Spleen (tissue), 13 donors: ENCODE data around the gene ARMCX2. TPM values are rescaled to one million over a fixed set of nuclear protein-coding genes. Genes with fewer than 3 reads are reported as not detected.
A peak's percentile ranks its signal among the peaks of the same experiment; 100 is the strongest.

ENCODE experiments used
- DNase-seq: peaks from one replicate; pipeline ENCODE4 v3.0.0-alpha.2; 2020
- H3K27ac ChIP-seq, 8 donors: fragments of 200-600 bp; sonication (generic) in 7 of 8; 1 replicate in 4 of 8; 2 replicates in 4 of 8; pipeline versions ENCODE4 v1.5.0 to v1.8.0; 2016 to 2021; ENCODE audit warnings: inconsistent platforms in 4 of 8, mild to moderate bottlenecking in 4 of 8, moderate library complexity in 1 of 8
- H3K27me3 ChIP-seq, 7 donors: fragments of 200-600 bp; sonication (generic) in 6 of 7; replicated peaks in 1 of 7; 1 replicate in 4 of 7; 2 replicates in 3 of 7; pipeline versions ENCODE4 v1.5.0 to v1.8.0; 2016 to 2021; ENCODE audit warnings: inconsistent platforms in 3 of 7, mild to moderate bottlenecking in 1 of 7
- H3K36me3 ChIP-seq, 6 donors: fragments of 200-600 bp; sonication (generic) in 5 of 6; 1 replicate in 4 of 6; 2 replicates in 2 of 6; pipeline versions ENCODE4 v1.5.0 to v1.8.0; 2016 to 2021; ENCODE audit warnings: inconsistent platforms in 2 of 6
- H3K4me1 ChIP-seq, 6 donors: fragments of 200-600 bp; sonication (generic) in 5 of 6; 1 replicate in 3 of 6; 2 replicates in 3 of 6; pipeline versions ENCODE4 v1.5.0 to v1.8.0; 2016 to 2021; ENCODE audit warnings: inconsistent platforms in 3 of 6
- H3K4me3 ChIP-seq, 8 donors: fragments of 200-600 bp; sonication (generic) in 7 of 8; 1 replicate in 4 of 8; 2 replicates in 4 of 8; pipeline versions ENCODE4 v1.5.0 to v1.8.0; 2016 to 2021; ENCODE audit warnings: inconsistent platforms in 4 of 8, mild to moderate bottlenecking in 4 of 8, moderate library complexity in 2 of 8
- H3K9me3 ChIP-seq, 8 donors: fragments of 200-600 bp; sonication (generic) in 7 of 8; 1 replicate in 4 of 8; 2 replicates in 4 of 8; pipeline versions ENCODE4 v1.5.0 to v1.8.0; 2016 to 2021; ENCODE audit warnings: inconsistent platforms in 4 of 8
- POLR2A ChIP-seq, 3 donors: fragments of 450-650 bp; IDR thresholded peaks; one replicate each; pipeline ENCODE4 v1.5.1; 2017; ENCODE audit warnings: antibody characterized with exemption in 3 of 3, mild to moderate bottlenecking in 1 of 3
- POLR2AphosphoS5 ChIP-seq, 3 donors: sonication (generic); formaldehyde crosslinking; IDR thresholded peaks; one replicate each; pipeline ENCODE4 v1.5.1; 2017; ENCODE audit warnings: antibody characterized with exemption in 3 of 3
- WGBS, 5 donors: extraction: QIAGEN DNeasy Blood & Tissue Kit in 3 of 5; methylation state at CpG; one replicate each; pipeline versions ENCODE4 v1.1.5 to v1.1.7; 2013 to 2018; 5-methylcytosine and 5-hydroxymethylcytosine counted together
- intact Hi-C: fragments of 100-400 bp; cut with DNase I; formaldehyde crosslinking; loops from one replicate; pipeline ENCODE4 v1.15.0; 2023; ENCODE audit warnings: low total_unique reads
- long read RNA-seq, 2 donors: transcript quantifications; one replicate each; lab custom pipeline, GENCODE V29; 2026
- polyA plus RNA-seq, 3 donors: library from polyadenylated mRNA; stranded (reverse); fragments of 200-250 nt; gene quantifications; one replicate each; pipeline ENCODE4 v1.2.1, GENCODE V29; 2013
- total RNA-seq, 7 donors: library from RNA; depleted of rRNA in 3 of 7; stranded (reverse); fragments of >200 nt in 3 of 7; fragmentation: NEBNext Ultra II Directional in 4 of 7; extraction: Animal tissue kit (Norgen Biotek cat#: 25700) in 4 of 7; gene quantifications; one replicate each; pipeline versions ENCODE4 v1.1.0 to v1.2.1, GENCODE V29; 2016 to 2021
- TF ChIP-seq, protein P1 (sequence below), 11 experiments: fragments of 200-600 bp in 7 of 11; fragments of 450-650 bp in 4 of 11; sonication (generic) in 4 of 11; IDR thresholded peaks in 8 of 11; conservative IDR thresholded peaks in 3 of 11; 1 replicate in 7 of 11; 2 replicates in 4 of 11; pipeline versions ENCODE4 v1.4.0 to v1.8.0; 2016 to 2021; ENCODE audit warnings: antibody characterized with exemption in 11 of 11, inconsistent platforms in 4 of 11, mild to moderate bottlenecking in 1 of 11
- donor health status: healthy with polysubstance abuse.
- donor health status: DM: no; HTN: no; CAD: no; lungs with moderate emphysema.
- donor health status: DM: no; HTN: no; CAD: no.
- donor health status: Bipolar disorder and iron deficiency.
- donor health status: healthy.
- donor health status: DM: no; HTN: no; CAD: no.
- donor health status: DM: yes; HTN: yes; CAD: no.

ARMCX2 gene
- total RNA-seq: 10 to 100 TPM; 20.7 to 52.3 (median 36.5) TPM
- 10 to 100 TPM; 10.7 to 21.7 (median 14.5) TPM for polyA plus RNA-seq
- long read RNA-seq, donor 1, partial matches to known transcripts: 0 of 6 reads
- long read RNA-seq, donor 1, other reads (novel, unspliced or antisense): 0 of 6 reads
- long read RNA-seq, donor 2, partial matches to known transcripts: 0 of 4 reads
- long read RNA-seq, donor 2, other reads (novel, unspliced or antisense): 0 of 4 reads

DNA sequence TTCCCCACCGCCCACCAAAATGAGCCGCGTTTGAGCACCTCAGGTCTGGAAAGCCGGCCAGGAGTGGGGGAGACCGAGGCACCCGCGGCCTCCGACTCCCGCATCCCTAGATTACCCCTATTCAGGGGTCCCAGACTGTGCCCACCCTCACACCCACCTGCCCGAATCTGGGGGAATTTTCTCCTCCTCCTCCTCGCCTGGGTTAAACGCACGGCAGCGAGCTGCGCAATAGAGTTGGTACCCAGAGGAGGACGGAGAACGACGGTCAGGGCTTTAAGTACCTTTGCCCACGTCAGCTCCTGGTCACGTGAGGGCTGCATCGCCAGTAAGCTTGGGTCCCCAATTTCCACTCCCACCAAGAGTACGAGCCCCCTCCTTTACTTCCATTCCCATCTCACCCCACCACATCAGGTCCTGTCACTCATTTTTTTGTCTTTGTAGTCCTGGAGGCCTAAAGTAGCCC is at the start of gene ARMCX2:
TSS of gene ARMCX2 (minus strand) at position 250 of the 463 bp plus-strand sequence. CDS start 2,262 bp downstream, outside the sequence.
- H3K27me3 ChIP-seq: peaks cover 0 to 27% (median 0%) of the 10 kb centered on the region in 7 donors
- H3K36me3 ChIP-seq: peaks cover 0 to 10% (median 0%) of the 10 kb centered on the region in 6 donors
- no peaks in the 10 kb centered on the region for H3K9me3 ChIP-seq
- peak within 1 kb of the TSS; percentile 39 to 77 (median 53) for H3K4me3 ChIP-seq
- TF ChIP-seq, protein P1, sequence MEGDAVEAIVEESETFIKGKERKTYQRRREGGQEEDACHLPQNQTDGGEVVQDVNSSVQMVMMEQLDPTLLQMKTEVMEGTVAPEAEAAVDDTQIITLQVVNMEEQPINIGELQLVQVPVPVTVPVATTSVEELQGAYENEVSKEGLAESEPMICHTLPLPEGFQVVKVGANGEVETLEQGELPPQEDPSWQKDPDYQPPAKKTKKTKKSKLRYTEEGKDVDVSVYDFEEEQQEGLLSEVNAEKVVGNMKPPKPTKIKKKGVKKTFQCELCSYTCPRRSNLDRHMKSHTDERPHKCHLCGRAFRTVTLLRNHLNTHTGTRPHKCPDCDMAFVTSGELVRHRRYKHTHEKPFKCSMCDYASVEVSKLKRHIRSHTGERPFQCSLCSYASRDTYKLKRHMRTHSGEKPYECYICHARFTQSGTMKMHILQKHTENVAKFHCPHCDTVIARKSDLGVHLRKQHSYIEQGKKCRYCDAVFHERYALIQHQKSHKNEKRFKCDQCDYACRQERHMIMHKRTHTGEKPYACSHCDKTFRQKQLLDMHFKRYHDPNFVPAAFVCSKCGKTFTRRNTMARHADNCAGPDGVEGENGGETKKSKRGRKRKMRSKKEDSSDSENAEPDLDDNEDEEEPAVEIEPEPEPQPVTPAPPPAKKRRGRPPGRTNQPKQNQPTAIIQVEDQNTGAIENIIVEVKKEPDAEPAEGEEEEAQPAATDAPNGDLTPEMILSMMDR (IDR thresholded peaks at IDR 0.05 in 8 of 11, conservative IDR thresholded peaks at IDR 0.05 in 3 of 11): no peak
- TF ChIP-seq POLR2A (IDR thresholded peaks at IDR 0.05): peak in 1 of 3 donors; percentile 16
- TF ChIP-seq POLR2AphosphoS5 (IDR thresholded peaks at IDR 0.05): peak; percentile 71 to 94 (median 87)
- intact Hi-C loops: no loop called here
- H3K4me1 ChIP-seq: peaks cover 0 to 21% (median 8%) of the 10 kb centered on the region in 6 donors
- H3K27ac ChIP-seq: peak within 1 kb of the TSS in 7 of 8 donors; percentile 61 to 82 (median 73)
- DNase-seq: peak; percentile 78
- 1 to 45% (median 5%) methylated on average over 4 to 22 of the region's 22 CpGs for WGBS, 5 donors

DNA sequence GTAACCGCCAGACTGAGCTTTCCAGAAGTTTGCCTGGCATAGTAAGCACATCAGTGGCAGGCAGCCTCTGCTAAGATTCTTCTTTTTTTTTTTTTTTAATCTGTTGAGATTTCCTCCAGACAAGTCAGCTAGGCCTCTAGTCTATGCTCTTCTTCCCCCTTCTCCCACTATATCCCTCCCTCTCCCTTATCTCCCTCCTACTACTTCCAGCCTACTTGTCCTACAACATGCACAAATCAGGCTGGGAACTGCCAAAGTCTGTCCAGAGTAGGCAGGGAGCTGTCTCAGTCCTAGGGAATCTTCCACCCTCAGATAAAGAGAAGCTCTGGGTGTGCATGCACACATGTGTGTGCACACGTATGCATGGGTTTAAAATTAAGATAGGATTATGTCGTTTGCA is 49.7 kb upstream of the ARMCX2 start:
- DNase-seq: no peak
- 68 to 98% (median 94%) methylated on average over 3 of the region's 3 CpGs for WGBS, 5 donors
- Histone ChIP-seq H3K9me3 (no peaks in the 10 kb centered on the region), H3K36me3 (no peaks in the 10 kb centered on the region), H3K4me1 (no peaks in the 10 kb centered on the region), H3K27me3 (no peaks in the 10 kb centered on the region), H3K27ac (no peak overlapping the region), H3K4me3 (no peak overlapping the region)
- intact Hi-C loops: no loop called here
- TF ChIP-seq POLR2A (IDR thresholded peaks at IDR 0.05) (no peak), POLR2AphosphoS5 (IDR thresholded peaks at IDR 0.05) (no peak)
- TF ChIP-seq, protein P1 (IDR thresholded peaks at IDR 0.05 in 8 of 11, conservative IDR thresholded peaks at IDR 0.05 in 3 of 11): no peak

DNA sequence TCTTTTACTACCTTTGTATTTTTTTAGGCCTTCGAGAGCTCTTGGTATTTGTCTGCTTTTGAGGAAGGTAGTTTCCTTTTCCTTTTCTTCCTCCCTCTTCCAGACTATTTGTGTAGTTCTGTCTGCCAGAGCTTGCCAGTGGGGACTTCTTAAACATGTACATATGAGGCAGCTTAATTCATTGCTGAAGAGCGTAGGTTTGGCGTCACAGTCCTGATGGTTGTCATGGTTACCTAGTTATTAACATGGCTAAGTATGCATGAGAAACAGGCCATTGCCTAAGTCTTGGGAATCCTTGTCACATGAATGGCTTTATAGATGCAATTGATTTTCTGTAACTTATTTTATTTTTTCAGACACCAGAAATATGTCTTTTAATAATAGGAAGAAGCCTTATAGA is 48.5 kb upstream of the ARMCX2 start:
- intact Hi-C loops: no loop called here
- 70 to 90% (median 81%) methylated on average over 3 of the region's 3 CpGs for WGBS, 5 donors
- Histone ChIP-seq H3K9me3 (no peaks in the 10 kb centered on the region), H3K27ac (no peak overlapping the region), H3K36me3 (no peaks in the 10 kb centered on the region), H3K4me1 (no peaks in the 10 kb centered on the region), H3K4me3 (no peak overlapping the region), H3K27me3 (no peaks in the 10 kb centered on the region)
- DNase-seq: no peak
- TF ChIP-seq, protein P1 (IDR thresholded peaks at IDR 0.05 in 8 of 11, conservative IDR thresholded peaks at IDR 0.05 in 3 of 11): no peak
- no peak for TF ChIP-seq POLR2AphosphoS5 (IDR thresholded peaks at IDR 0.05)
- TF ChIP-seq POLR2A (IDR thresholded peaks at IDR 0.05): no peak

DNA sequence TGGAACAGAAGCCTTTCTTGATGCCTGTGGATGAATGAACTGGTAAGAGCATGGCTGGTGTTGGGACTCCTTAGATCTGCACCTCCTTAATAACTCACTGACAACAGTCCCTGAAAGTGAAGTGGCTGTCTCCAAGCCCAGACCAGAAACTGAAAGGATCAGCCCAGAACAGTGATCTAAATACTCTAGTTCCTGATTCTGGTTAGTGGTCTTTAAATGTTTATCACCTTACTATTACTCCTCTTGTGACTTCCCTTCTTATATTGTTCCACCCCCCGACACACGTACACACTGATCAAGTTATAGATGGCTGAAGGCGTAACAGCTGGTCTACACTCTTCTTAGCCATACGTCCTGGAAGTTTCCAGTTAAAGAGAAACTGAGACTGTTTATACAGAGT is 33.8 kb upstream of the ARMCX2 start:
- no peak overlapping the region for H3K27ac ChIP-seq
- H3K4me3 ChIP-seq: no peak overlapping the region
- intact Hi-C loops: no loop called here
- H3K9me3 ChIP-seq: no peaks in the 10 kb centered on the region
- no peak for DNase-seq
- TF ChIP-seq POLR2A (IDR thresholded peaks at IDR 0.05): no peak
- TF ChIP-seq, protein P1 (IDR thresholded peaks at IDR 0.05 in 8 of 11, conservative IDR thresholded peaks at IDR 0.05 in 3 of 11): no peak
- WGBS, 5 donors: 59 to 76% (median 69%) methylated on average over 4 of the region's 4 CpGs
- no peaks in the 10 kb centered on the region for H3K4me1 ChIP-seq
- no peaks in the 10 kb centered on the region for H3K36me3 ChIP-seq
- peaks cover 0 to 6% (median 0%) of the 10 kb centered on the region in 7 donors for H3K27me3 ChIP-seq
